OCI-LY1 (cell line): ENCODE results near the gene TRAF3IP3.

Experiments used
- CTCF ChIP-seq: fragments of 200-600 bp; sonication (generic), shearing (Covaris generic); IDR thresholded peaks from 2 replicates; pipeline ENCODE4 v1.5.1; 2017; ENCODE audit warnings: mild to moderate bottlenecking, antibody characterized with exemption, low read length, moderate library complexity, mixed read lengths
- EZH2 ChIP-seq: fragments of 200-600 bp; sonication (generic), shearing (Covaris generic); IDR thresholded peaks from 2 replicates; pipeline ENCODE4 v1.8.0; 2017; ENCODE audit warnings: borderline replicate concordance, mixed run types, mild to moderate bottlenecking, antibody characterized with exemption, low read length, moderate library complexity, mixed read lengths

DNA sequence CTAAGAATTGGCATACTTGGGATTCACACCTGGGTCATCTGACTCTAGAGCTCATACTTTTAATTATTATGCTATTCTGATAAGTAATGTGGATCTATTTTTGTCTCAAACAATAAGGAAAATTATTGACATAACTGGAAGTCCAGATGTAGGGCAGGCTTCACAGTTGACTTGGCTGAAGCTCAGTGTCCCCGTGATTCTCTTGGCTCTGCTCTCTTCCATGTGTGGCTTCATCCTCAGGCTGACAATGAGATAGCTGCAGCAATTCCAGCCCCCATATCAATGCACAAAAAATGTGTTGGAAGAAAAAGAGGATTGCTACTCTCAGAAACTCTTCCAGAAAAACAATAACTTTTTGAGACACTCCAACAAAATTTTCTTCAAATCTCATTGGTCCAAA is 27.4 kb upstream of the TRAF3IP3 start:
- TF ChIP-seq CTCF (no peak), EZH2 (no peak)
